DND-41 (cell line): ENCODE measurements around the gene AGMO.

ENCODE experiments used
- CTCF ChIP-seq: IDR thresholded peaks from 2 replicates; pipeline ENCODE4 v1.5.1; 2012; ENCODE audit warnings: borderline replicate concordance, low read length, moderate library complexity, mild to moderate bottlenecking; ENCODE audit not compliant: poor library complexity, severe bottlenecking; ENCODE audit errors: extremely low read depth
- EZH2 ChIP-seq: IDR thresholded peaks from 3 replicates; pipeline ENCODE4 v1.6.1; 2012; ENCODE audit warnings: borderline replicate concordance, low read depth, mild to moderate bottlenecking, moderate library complexity, low read length, inconsistent platforms; ENCODE audit not compliant: severe bottlenecking

GRCh38 chr7:15610503-15610902, 48.7 kb upstream of the AGMO start:
- TF ChIP-seq CTCF = no peak
- TF ChIP-seq EZH2 = no peak
